Fibroblast of lung (primary cell): ENCODE measurements around the gene PLCL1. TPM values are rescaled to one million over a fixed set of nuclear protein-coding genes. Genes with fewer than 3 reads are reported as not detected.

Source experiments
- DNase-seq, 2 donors: peaks; one replicate each; pipeline versions ENCODE4 v3.0.0 to v3.0.0-alpha.2; 2010; ENCODE audit warnings: low read depth in 2 of 2
- H2AFZ ChIP-seq: 2 replicates; pipeline ENCODE4 v1.5.1; 2012; ENCODE audit warnings: low read length, control low read depth, inconsistent platforms
- H3K27ac ChIP-seq: 2 replicates; pipeline ENCODE4 v1.5.1; 2011; ENCODE audit warnings: low read length, control low read depth; ENCODE audit not compliant: insufficient read depth
- H3K27me3 ChIP-seq: 2 replicates; pipeline ENCODE4 v1.5.1; 2011; ENCODE audit warnings: mild to moderate bottlenecking, low read length; ENCODE audit not compliant: control insufficient read depth, insufficient read depth
- H3K36me3 ChIP-seq: 2 replicates; pipeline ENCODE4 v1.5.1; 2011; ENCODE audit warnings: low read length; ENCODE audit not compliant: control insufficient read depth, insufficient read depth
- H3K4me1 ChIP-seq: 2 replicates; pipeline ENCODE4 v1.5.1; 2011; ENCODE audit warnings: low read length; ENCODE audit not compliant: control insufficient read depth, insufficient read depth; ENCODE audit errors: extremely low read depth
- H3K4me2 ChIP-seq: 2 replicates; pipeline ENCODE4 v1.5.1; 2011; ENCODE audit warnings: low read length, control low read depth; ENCODE audit not compliant: insufficient read depth; ENCODE audit errors: extremely low read depth
- H3K4me3 ChIP-seq, 4 experiments: fragments of 200-600 bp in 1 of 4; sonication (generic) in 1 of 4; replicated peaks in 1 of 4; 2 replicates each; pipeline ENCODE4 v1.5.1; 2011 to 2016; ENCODE audit warnings: low read length in 4 of 4, low read depth in 3 of 4, mild to moderate bottlenecking in 3 of 4, control low read depth in 2 of 4, inconsistent platforms in 1 of 4, mixed read lengths in 1 of 4; ENCODE audit not compliant: insufficient read depth in 1 of 4; ENCODE audit errors: control extremely low read depth in 1 of 4
- H3K79me2 ChIP-seq: 2 replicates; pipeline ENCODE4 v1.5.1; 2012; ENCODE audit warnings: mild to moderate bottlenecking, low read length, inconsistent platforms; ENCODE audit not compliant: control insufficient read depth, insufficient read depth
- H3K9ac ChIP-seq: 2 replicates; pipeline ENCODE4 v1.5.1; 2011; ENCODE audit warnings: mild to moderate bottlenecking, low read length, control low read depth; ENCODE audit not compliant: insufficient read depth
- H3K9me3 ChIP-seq: 2 replicates; pipeline ENCODE4 v1.5.1; 2012; ENCODE audit warnings: low read depth, low read length; ENCODE audit not compliant: control insufficient read depth, insufficient read depth
- H4K20me1 ChIP-seq: 2 replicates; pipeline ENCODE4 v1.5.1; 2011; ENCODE audit warnings: low read length; ENCODE audit not compliant: control insufficient read depth, insufficient read depth; ENCODE audit errors: extremely low read depth
- EZH2 ChIP-seq: IDR thresholded peaks from 2 replicates; pipeline ENCODE4 v1.5.1; 2012; ENCODE audit warnings: low read length, control low read depth, mild to moderate bottlenecking; ENCODE audit errors: missing control alignments
- polyA plus RNA-seq, 2 donors: library from polyadenylated mRNA; depleted of rRNA in 1 of 2; stranded (reverse) in 1 of 2; unstranded in 1 of 2; fragments of >200 nt; gene quantifications; 2 replicates each; pipeline ENCODE4 v1.2.1, GENCODE V29; 2011 to 2012; ENCODE audit warnings: missing spikeins in 1 of 2
- total RNA-seq: library from RNA; depleted of rRNA; stranded (reverse); fragments of >200 nt; gene quantifications from 2 replicates; pipeline ENCODE4 v1.2.1, GENCODE V29; 2014
- TF ChIP-seq, protein P1 (sequence below), 2 donors: IDR thresholded peaks in 1 of 2; conservative IDR thresholded peaks in 1 of 2; 1 replicate in 1 of 2; 2 replicates in 1 of 2; pipeline ENCODE4 v1.5.1; 2011 to 2012; ENCODE audit warnings: low read length in 2 of 2, control low read depth in 1 of 2, inconsistent platforms in 1 of 2, low read depth in 1 of 2, mild to moderate bottlenecking in 1 of 2

PLCL1 gene
- total and polyA plus RNA-seq, 2 donors (not counting 1 experiment from before 2014, with no cell fraction given) = 0.48 to 0.83 TPM

DNA sequence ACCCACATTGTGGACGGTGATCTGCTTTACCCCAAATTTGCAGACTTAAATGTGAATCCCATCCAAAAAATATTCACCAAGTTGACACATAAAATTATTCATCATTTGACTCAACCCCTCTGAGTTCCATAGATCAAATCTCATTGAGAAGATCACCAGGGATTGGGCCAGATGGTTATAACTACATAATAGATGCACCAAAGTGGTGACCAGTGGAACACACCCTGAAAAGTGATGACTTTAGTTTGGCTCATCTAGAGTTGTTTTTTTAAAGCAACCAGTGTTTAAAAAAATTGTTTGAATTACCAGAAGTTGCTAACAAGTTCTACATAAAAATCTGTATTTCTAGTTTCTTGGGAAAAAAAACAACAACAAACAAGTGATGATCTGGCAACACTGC lies 155.0 kb downstream of the PLCL1 start:
- Histone ChIP-seq H3K79me2 (no peaks in the 10 kb centered on the region), H3K9ac (no peak overlapping the region), H3K36me3 (no peaks in the 10 kb centered on the region), H3K4me3 (no peak overlapping the region), H4K20me1 (no peaks in the 10 kb centered on the region), H3K27me3 (no peaks in the 10 kb centered on the region), H3K4me2 (no peak overlapping the region), H2AFZ (no peak overlapping the region), H3K4me1 (no peaks in the 10 kb centered on the region), H3K9me3 (no peaks in the 10 kb centered on the region), H3K27ac (no peak overlapping the region)
- no peak for DNase-seq
- TF ChIP-seq EZH2 = no peak
- TF ChIP-seq, protein P1, sequence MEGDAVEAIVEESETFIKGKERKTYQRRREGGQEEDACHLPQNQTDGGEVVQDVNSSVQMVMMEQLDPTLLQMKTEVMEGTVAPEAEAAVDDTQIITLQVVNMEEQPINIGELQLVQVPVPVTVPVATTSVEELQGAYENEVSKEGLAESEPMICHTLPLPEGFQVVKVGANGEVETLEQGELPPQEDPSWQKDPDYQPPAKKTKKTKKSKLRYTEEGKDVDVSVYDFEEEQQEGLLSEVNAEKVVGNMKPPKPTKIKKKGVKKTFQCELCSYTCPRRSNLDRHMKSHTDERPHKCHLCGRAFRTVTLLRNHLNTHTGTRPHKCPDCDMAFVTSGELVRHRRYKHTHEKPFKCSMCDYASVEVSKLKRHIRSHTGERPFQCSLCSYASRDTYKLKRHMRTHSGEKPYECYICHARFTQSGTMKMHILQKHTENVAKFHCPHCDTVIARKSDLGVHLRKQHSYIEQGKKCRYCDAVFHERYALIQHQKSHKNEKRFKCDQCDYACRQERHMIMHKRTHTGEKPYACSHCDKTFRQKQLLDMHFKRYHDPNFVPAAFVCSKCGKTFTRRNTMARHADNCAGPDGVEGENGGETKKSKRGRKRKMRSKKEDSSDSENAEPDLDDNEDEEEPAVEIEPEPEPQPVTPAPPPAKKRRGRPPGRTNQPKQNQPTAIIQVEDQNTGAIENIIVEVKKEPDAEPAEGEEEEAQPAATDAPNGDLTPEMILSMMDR (conservative IDR thresholded peaks at IDR 0.05 in 1 of 2, IDR thresholded peaks at IDR 0.05 in 1 of 2; ENCODE audit: low read depth in 1 of 2, low read length in 2 of 2) = no peak

GRCh38 chr2:197960786-197961185 lies 156.4 kb downstream of the PLCL1 start:
- Histone ChIP-seq H4K20me1 (no peaks in the 10 kb centered on the region), H3K9ac (no peak overlapping the region), H3K27me3 (no peaks in the 10 kb centered on the region), H3K36me3 (no peaks in the 10 kb centered on the region), H3K9me3 (no peaks in the 10 kb centered on the region), H3K4me3 (no peak overlapping the region), H3K4me1 (no peaks in the 10 kb centered on the region), H3K79me2 (no peaks in the 10 kb centered on the region), H3K4me2 (no peak overlapping the region), H2AFZ (no peak overlapping the region), H3K27ac (no peak overlapping the region)
- TF ChIP-seq EZH2 = no peak
- TF ChIP-seq, protein P1 (conservative IDR thresholded peaks at IDR 0.05 in 1 of 2, IDR thresholded peaks at IDR 0.05 in 1 of 2; ENCODE audit: low read depth in 1 of 2, low read length in 2 of 2) = no peak
- no peak for DNase-seq

- H3K36me3 ChIP-seq = no peaks in the 10 kb centered on the region
- no peak overlapping the region for H3K4me3 ChIP-seq
- H3K9me3 ChIP-seq = no peaks in the 10 kb centered on the region
- H3K4me2 ChIP-seq = no peak overlapping the region
- no peak for DNase-seq
- no peaks in the 10 kb centered on the region for H3K79me2 ChIP-seq
- H3K9ac ChIP-seq = no peak overlapping the region
- TF ChIP-seq, protein P1 (conservative IDR thresholded peaks at IDR 0.05 in 1 of 2, IDR thresholded peaks at IDR 0.05 in 1 of 2; ENCODE audit: low read depth in 1 of 2, low read length in 2 of 2) = no peak
- no peak for TF ChIP-seq EZH2
- no peaks in the 10 kb centered on the region for H3K27me3 ChIP-seq
- H3K4me1 ChIP-seq = no peaks in the 10 kb centered on the region
- H4K20me1 ChIP-seq = no peaks in the 10 kb centered on the region
- H3K27ac ChIP-seq = no peak overlapping the region
- H2AFZ ChIP-seq = no peak overlapping the region
Measured at GRCh38 chr2:197964720-197965119, 160.3 kb downstream of the PLCL1 start.
